LNCAP (cell line): Measurements from ENCODE around the gene TBC1D17.

ENCODE experiments used
- CTCF ChIP-seq: fragments of 450-650 bp; IDR thresholded peaks from 2 replicates; pipeline ENCODE4 v1.5.1; 2017; ENCODE audit warnings: mild to moderate bottlenecking

TBC1D17 gene

DNA sequence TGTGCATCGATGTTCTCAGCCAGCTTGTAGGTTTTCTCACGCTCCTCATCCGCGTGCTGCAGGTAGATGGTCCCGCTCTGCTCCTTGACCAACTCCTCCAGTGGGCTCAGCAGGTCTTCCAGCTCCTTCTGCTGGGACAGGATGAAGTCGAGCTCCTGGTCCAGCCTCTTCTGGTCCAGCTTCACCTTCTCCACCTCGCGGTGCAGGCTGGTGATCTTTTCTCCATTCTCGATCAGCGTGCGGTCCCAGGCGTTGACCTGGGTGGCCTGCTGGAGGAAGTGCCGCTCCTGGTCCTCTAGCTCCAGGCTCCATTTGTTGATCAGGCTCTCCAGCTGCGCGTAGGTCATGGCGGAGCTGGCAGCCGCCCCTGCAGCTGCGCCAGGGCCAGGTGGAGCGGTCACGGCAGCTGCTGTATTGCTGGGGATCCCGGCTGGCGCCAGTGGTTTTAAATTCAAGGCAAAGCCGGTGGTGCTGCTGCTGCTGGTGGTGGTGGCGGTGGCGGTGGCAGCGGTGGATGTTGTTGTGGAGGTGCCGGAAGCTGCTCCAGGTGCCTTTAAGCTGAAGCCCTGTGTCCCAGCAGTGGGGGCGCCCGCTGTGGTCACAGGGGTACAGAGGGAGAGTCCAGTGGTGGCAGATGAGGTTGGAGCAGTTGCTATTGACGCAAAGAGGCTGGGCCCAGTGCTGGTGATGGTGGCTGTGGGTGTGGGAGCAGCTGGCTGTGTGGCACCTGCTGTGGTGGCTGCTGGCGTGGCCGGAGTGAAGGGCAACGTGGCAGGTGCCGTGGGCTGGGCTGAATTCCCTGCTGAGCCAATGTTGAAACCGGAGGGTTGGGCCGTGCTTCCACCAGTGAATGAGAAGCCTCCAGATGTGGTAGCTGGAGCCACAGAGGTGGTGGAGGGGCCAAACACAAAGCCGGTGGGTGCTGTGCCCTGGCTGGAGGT lies 31.2 kb downstream of the TBC1D17 start:
- no peak for TF ChIP-seq CTCF

DNA sequence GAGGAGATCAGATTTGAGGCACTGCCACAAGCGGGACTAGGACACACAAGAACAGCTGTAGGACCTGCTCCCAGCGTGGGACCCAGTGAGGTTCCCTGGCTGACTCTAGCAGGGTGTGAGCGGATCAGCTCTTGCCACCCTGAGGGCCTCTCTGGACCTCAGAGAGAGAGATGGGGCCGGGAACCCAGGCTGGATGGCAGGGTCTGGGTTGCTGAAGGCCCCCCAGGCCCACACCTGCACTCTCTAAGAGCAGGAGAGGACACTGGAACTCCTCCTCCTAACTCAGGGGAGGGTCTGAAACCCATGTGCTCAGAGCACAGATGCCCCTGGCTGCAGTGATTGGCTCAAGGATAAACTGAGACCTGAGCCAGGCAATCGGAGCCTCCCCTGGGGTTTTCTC lies 32.7 kb downstream of the TBC1D17 start:
- no peak for TF ChIP-seq CTCF

DNA sequence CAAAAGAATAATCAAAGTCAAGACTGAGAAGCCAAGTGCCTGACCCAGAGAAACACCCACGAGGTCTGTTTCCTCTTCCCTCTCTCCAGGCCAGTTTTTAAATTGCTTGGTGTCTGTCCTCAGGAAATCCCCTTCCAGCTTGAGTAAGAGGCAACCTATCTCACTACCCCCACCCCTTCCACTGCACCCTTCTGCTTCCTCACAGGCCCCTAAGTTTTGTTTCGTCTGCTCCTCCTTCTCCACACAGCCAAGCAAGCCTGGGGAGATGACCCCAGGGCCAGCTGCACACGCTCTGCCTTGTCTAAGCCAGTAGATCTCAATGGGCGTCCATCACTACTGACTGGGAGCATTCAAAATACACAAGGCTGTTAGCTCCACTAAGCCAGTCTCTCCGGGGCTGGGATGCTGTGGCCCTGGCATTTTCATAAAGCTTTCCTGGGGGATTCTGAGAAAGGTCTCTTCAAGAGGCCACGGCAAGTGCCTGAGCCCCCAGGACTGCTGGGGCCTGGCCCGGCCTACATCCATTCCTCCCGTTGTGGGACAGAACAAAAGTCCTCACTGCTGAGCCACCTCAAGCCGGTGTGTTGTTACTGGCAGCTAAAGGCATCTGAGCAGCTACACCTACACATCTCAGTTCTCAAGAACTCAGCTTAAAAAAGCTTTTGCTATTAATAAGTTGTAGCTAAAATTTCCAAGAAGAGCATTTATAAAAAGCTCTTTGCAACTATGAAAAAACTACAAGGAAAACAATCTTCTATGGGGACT lies 34.1 kb downstream of the TBC1D17 start:
- no peak for TF ChIP-seq CTCF

DNA sequence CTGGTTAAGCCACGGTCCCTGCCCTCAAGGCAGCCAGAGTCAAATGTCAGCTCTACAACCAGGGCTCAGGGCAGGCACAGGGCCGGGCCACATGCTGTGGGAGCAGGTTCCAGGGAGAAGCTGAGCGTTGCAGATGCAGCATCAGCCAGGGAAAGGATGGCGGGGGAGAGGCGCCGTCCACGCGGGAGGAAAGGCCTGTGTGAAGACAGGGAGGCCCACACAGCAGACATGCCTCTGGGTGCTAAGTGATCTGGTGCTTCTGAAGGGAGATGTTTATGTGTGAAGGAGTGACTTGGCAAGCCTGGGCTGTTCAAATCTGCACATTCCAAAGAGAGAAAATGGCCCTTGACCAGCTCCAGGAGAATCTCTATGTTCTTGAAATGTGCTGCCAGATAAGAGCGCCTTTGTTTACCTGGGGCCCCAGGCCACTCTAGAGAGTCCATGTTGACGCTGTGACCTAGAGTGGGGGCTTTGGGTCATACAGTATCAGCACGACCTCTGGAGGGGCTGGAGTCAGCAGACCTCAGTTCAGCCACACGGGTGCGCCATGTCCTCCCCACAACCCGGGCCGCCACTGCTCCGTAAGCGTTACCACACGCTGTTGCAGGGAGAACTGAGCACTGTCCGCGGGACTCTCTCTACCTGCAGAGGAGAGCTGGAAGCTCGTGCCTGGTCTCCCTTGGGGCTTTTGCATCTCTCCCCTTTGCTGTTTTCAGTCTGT lies 35.6 kb downstream of the TBC1D17 start:
- no peak for TF ChIP-seq CTCF

- no peak for TF ChIP-seq CTCF
These were observed 36.2 kb downstream of the TBC1D17 start for GRCh38 chr19:49913720-49914119.

GRCh38 chr19:49915271-49915670 lies 37.8 kb downstream of the TBC1D17 start:
- no peak for TF ChIP-seq CTCF
